ENCODE results near the gene IPO9. TPM values are rescaled to one million over a fixed set of nuclear protein-coding genes. Genes with fewer than 3 reads are reported as not detected.

IPO9 gene
- total RNA-seq, 1 donor from 2014 or later, result 47.1 TPM

DNA sequence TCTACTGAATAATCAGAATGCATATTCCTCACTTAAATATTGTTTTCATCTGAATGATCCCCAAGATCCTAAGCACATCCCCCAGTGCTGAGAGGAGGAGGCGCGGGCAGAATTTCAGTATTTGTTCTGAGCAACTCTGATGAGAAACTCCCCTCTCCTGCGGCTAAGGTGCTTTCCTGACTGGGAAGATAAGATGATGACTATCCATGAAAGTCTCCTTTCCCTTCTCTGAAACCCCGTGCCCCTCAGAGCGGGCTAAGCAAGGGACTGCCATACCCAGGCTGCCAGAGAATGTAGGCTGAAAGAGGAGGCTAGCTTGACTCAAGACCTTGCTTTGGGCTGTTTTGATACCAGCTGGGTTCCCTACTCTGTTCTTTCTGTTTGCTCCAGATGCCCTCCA lies 39.7 kb upstream of the IPO9 start:
- no peak for DNase-seq (ENCODE audit: low spot score)
- H3K27me3 Mint-ChIP-seq (ENCODE audit: low read depth), result no peaks in the 10 kb centered on the region
- peak overlapping the region; percentile 87 for H3K27ac Mint-ChIP-seq (ENCODE audit: unreplicated experiment)
- peak overlapping the region; percentile 6 for H3K4me3 Mint-ChIP-seq (ENCODE audit: unreplicated experiment)
- peaks cover 65% of the 10 kb centered on the region for H3K36me3 Mint-ChIP-seq (ENCODE audit: low read depth)
- no peaks in the 10 kb centered on the region for H3K9me3 Mint-ChIP-seq (ENCODE audit: low read depth)
- peaks cover 63% of the 10 kb centered on the region for H3K4me1 Mint-ChIP-seq (ENCODE audit: low read depth)
- TF ChIP-seq CTCF (IDR thresholded peaks at IDR 0.05), result no peak

DNA sequence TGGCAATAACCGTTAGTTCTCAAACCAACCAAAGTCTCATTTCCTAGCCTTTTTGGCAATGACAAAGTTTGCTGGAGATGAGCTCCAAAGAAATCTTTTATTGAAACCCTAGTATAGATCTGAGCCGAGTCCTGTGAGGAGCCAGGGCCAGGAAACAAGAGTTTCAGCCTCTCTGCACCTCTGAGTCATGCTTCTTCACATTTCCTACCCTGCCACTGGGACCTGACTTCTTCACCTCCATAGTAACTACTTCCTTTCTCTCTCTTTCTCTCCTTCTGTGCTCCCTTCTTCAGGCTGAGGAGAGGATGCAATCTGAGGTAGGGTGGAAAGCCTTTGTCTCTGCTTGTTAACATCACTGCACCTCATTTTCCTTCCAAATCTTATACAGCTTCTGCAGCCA lies 38.7 kb upstream of the IPO9 start:
- Mint-ChIP-seq H3K27me3 (ENCODE audit: low read depth) (no peaks in the 10 kb centered on the region), H3K4me1 (ENCODE audit: low read depth) (peaks cover 69% of the 10 kb centered on the region), H3K9me3 (ENCODE audit: low read depth) (no peaks in the 10 kb centered on the region), H3K4me3 (ENCODE audit: unreplicated experiment) (peak overlapping the region; percentile 11), H3K36me3 (ENCODE audit: low read depth) (peaks cover 68% of the 10 kb centered on the region), H3K27ac (ENCODE audit: unreplicated experiment) (peak overlapping the region; percentile 87)
- DNase-seq (ENCODE audit: low spot score), result no peak
- TF ChIP-seq CTCF (IDR thresholded peaks at IDR 0.05), result no peak

GRCh38 chr1:201791051-201791778 lies 37.7 kb upstream of the IPO9 start:
- H3K4me3 Mint-ChIP-seq (ENCODE audit: unreplicated experiment), result no peak overlapping the region

GRCh38 chr1:201791779-201792173 lies 37.2 kb upstream of the IPO9 start:
- no peak for DNase-seq (ENCODE audit: low spot score)
- Mint-ChIP-seq H3K9me3 (ENCODE audit: low read depth) (no peaks in the 10 kb centered on the region), H3K27ac (ENCODE audit: unreplicated experiment) (peak overlapping the region; percentile 87), H3K27me3 (ENCODE audit: low read depth) (no peaks in the 10 kb centered on the region), H3K4me3 (ENCODE audit: unreplicated experiment) (no peak overlapping the region), H3K4me1 (ENCODE audit: low read depth) (peaks cover 63% of the 10 kb centered on the region), H3K36me3 (ENCODE audit: low read depth) (peaks cover 67% of the 10 kb centered on the region)
- no peak for TF ChIP-seq CTCF (IDR thresholded peaks at IDR 0.05)

More at GRCh38 chr1:201791051-201791778, 37.7 kb upstream of the IPO9 start:
- Mint-ChIP-seq H3K9me3 (ENCODE audit: low read depth) (no peaks in the 10 kb centered on the region), H3K27me3 (ENCODE audit: low read depth) (no peaks in the 10 kb centered on the region), H3K36me3 (ENCODE audit: low read depth) (peaks cover 70% of the 10 kb centered on the region), H3K27ac (ENCODE audit: unreplicated experiment) (peak overlapping the region; percentile 87), H3K4me1 (ENCODE audit: low read depth) (peaks cover 67% of the 10 kb centered on the region)
- no peak for TF ChIP-seq CTCF (IDR thresholded peaks at IDR 0.05)
- DNase-seq (ENCODE audit: low spot score), result no peak

GRCh38 chr1:201792534-201793305 lies 36.2 kb upstream of the IPO9 start:
- no peak for DNase-seq (ENCODE audit: low spot score)
- Mint-ChIP-seq H3K36me3 (ENCODE audit: low read depth) (peaks cover 67% of the 10 kb centered on the region), H3K9me3 (ENCODE audit: low read depth) (no peaks in the 10 kb centered on the region), H3K27me3 (ENCODE audit: low read depth) (no peaks in the 10 kb centered on the region), H3K4me1 (ENCODE audit: low read depth) (peaks cover 60% of the 10 kb centered on the region), H3K27ac (ENCODE audit: unreplicated experiment) (peak overlapping the region; percentile 87), H3K4me3 (ENCODE audit: unreplicated experiment) (no peak overlapping the region)
- peak; percentile 95 for TF ChIP-seq CTCF (IDR thresholded peaks at IDR 0.05)
